IPS-20b (cell line): Measurements from ENCODE around the gene DPF1.
A peak's percentile ranks its signal among the peaks of the same experiment; 100 is the strongest.
"Not testable (repeated sequence)": the region's sequence is repeated elsewhere in the genome, so short reads cannot be mapped to it uniquely, and the experiment has no call there.

Source experiments
- H3K27ac ChIP-seq: one replicate; pipeline ENCODE4 v1.5.1; 2013; ENCODE audit warnings: low read length
- H3K27me3 ChIP-seq: 2 replicates; pipeline ENCODE4 v1.6.1; 2013; ENCODE audit warnings: mild to moderate bottlenecking, low read length, inconsistent platforms; ENCODE audit not compliant: insufficient read depth
- H3K36me3 ChIP-seq: 2 replicates; pipeline ENCODE4 v1.6.1; 2013; ENCODE audit warnings: low read depth, mild to moderate bottlenecking, inconsistent platforms, low read length, moderate library complexity; ENCODE audit not compliant: insufficient read depth
- H3K4me1 ChIP-seq: 2 replicates; pipeline ENCODE4 v1.6.1; 2013; ENCODE audit warnings: mild to moderate bottlenecking, control low read depth, inconsistent platforms, low read length, moderate library complexity; ENCODE audit not compliant: insufficient read depth
- H3K4me3 ChIP-seq: 2 replicates; pipeline ENCODE4 v1.5.1; 2013; ENCODE audit warnings: mild to moderate bottlenecking, low read length, inconsistent platforms
- H3K9ac ChIP-seq: 2 replicates; pipeline ENCODE4 v1.6.1; 2013; ENCODE audit warnings: low read depth, mild to moderate bottlenecking, inconsistent platforms, low read length, moderate library complexity
- H3K9me3 ChIP-seq: 2 replicates; pipeline ENCODE4 v1.6.1; 2013; ENCODE audit warnings: mild to moderate bottlenecking, low read depth, low read length, inconsistent platforms; ENCODE audit not compliant: insufficient read depth

The DPF1 gene

GRCh38 chr19:38248421-38248820 lies 24.4 kb upstream of the DPF1 start:
- peaks cover 10% of the 10 kb centered on the region; the same call in 1 of the 2 replicates for H3K27me3 ChIP-seq
- no peak overlapping the region for H3K4me3 ChIP-seq
- H3K27ac ChIP-seq: no peak overlapping the region
- H3K4me1 ChIP-seq: peaks cover 29% of the 10 kb centered on the region
- H3K36me3 ChIP-seq: no peaks in the 10 kb centered on the region
- no peaks in the 10 kb centered on the region for H3K9me3 ChIP-seq
- H3K9ac ChIP-seq: no peak overlapping the region

GRCh38 chr19:38247734-38248268 lies 23.8 kb upstream of the DPF1 start:
- Histone ChIP-seq H3K27ac (no peak overlapping the region), H3K27me3 (peaks cover 10% of the 10 kb centered on the region; the same call in 1 of the 2 replicates)

GRCh38 chr19:38247126-38247525 lies 23.1 kb upstream of the DPF1 start:
- peaks cover 18% of the 10 kb centered on the region for H3K4me1 ChIP-seq
- no peaks in the 10 kb centered on the region for H3K36me3 ChIP-seq
- H3K4me3 ChIP-seq: no peak overlapping the region
- peaks cover 10% of the 10 kb centered on the region; the same call in 1 of the 2 replicates for H3K27me3 ChIP-seq
- H3K9me3 ChIP-seq: no peaks in the 10 kb centered on the region
- H3K27ac ChIP-seq: no peak overlapping the region
- no peak overlapping the region for H3K9ac ChIP-seq

More at GRCh38 chr19:38247734-38248268, 23.8 kb upstream of the DPF1 start:
- H3K4me3 ChIP-seq: no peak overlapping the region
- no peaks in the 10 kb centered on the region for H3K9me3 ChIP-seq
- H3K36me3 ChIP-seq: no peaks in the 10 kb centered on the region
- peaks cover 24% of the 10 kb centered on the region for H3K4me1 ChIP-seq
- no peak overlapping the region for H3K9ac ChIP-seq

- Histone ChIP-seq H3K9ac (no peak overlapping the region), H3K36me3 (no peaks in the 10 kb centered on the region), H3K4me3 (no peak overlapping the region), H3K27ac (no peak overlapping the region), H3K27me3 (peaks cover 10% of the 10 kb centered on the region; the same call in 1 of the 2 replicates), H3K9me3 (no peaks in the 10 kb centered on the region), H3K4me1 (peaks cover 10% of the 10 kb centered on the region)
These were observed 21.9 kb upstream of the DPF1 start for GRCh38 chr19:38245826-38246498.

GRCh38 chr19:38243279-38243673 lies 19.3 kb upstream of the DPF1 start:
- H3K4me3 ChIP-seq: no peak overlapping the region
- H3K36me3 ChIP-seq: no peaks in the 10 kb centered on the region
- H3K27ac ChIP-seq: no peak overlapping the region
- H3K9me3 ChIP-seq: no peaks in the 10 kb centered on the region
- H3K4me1 ChIP-seq: peaks cover 4% of the 10 kb centered on the region; the same call in 1 of the 2 replicates
- no peak overlapping the region for H3K9ac ChIP-seq
- peaks cover 10% of the 10 kb centered on the region; the same call in 1 of the 2 replicates for H3K27me3 ChIP-seq

GRCh38 chr19:38239816-38240215 lies 15.8 kb upstream of the DPF1 start:
- Histone ChIP-seq H3K36me3 (no peaks in the 10 kb centered on the region), H3K9me3 (no peaks in the 10 kb centered on the region), H3K27me3 (peaks cover 9% of the 10 kb centered on the region; the same call in 1 of the 2 replicates), H3K4me1 (peaks cover 2% of the 10 kb centered on the region; the same call in 1 of the 2 replicates), H3K4me3 (no peak overlapping the region), H3K27ac (no peak overlapping the region), H3K9ac (no peak overlapping the region)

- Histone ChIP-seq H3K36me3 (no peaks in the 10 kb centered on the region), H3K27me3 (peaks cover 16% of the 10 kb centered on the region), H3K4me1 (no peaks in the 10 kb centered on the region), H3K9me3 (no peaks in the 10 kb centered on the region), H3K27ac (no peak overlapping the region), H3K4me3 (no peak overlapping the region), H3K9ac (no peak overlapping the region)
These were observed 10.6 kb upstream of the DPF1 start for GRCh38 chr19:38234615-38235014.

GRCh38 chr19:38233740-38234251 lies 9.8 kb upstream of the DPF1 start:
- no peak overlapping the region for H3K9ac ChIP-seq
- H3K27me3 ChIP-seq: peaks cover 16% of the 10 kb centered on the region
- H3K9me3 ChIP-seq: no peaks in the 10 kb centered on the region
- H3K4me1 ChIP-seq: no peaks in the 10 kb centered on the region
- no peak overlapping the region for H3K27ac ChIP-seq
- no peak overlapping the region for H3K4me3 ChIP-seq
- H3K36me3 ChIP-seq: no peaks in the 10 kb centered on the region

GRCh38 chr19:38231918-38232317 lies 7.9 kb upstream of the DPF1 start:
- no peak overlapping the region for H3K9ac ChIP-seq
- no peaks in the 10 kb centered on the region for H3K36me3 ChIP-seq
- H3K9me3 ChIP-seq: no peaks in the 10 kb centered on the region
- H3K27ac ChIP-seq: no peak overlapping the region
- no peak overlapping the region for H3K4me3 ChIP-seq
- H3K4me1 ChIP-seq: peaks cover 10% of the 10 kb centered on the region
- H3K27me3 ChIP-seq: peaks cover 26% of the 10 kb centered on the region

- H3K27ac ChIP-seq, H3K9ac ChIP-seq, H3K9me3 ChIP-seq, H3K36me3 ChIP-seq, H3K4me3 ChIP-seq: not testable (repeated sequence)
- peaks cover 16% of the 10 kb centered on the region for H3K4me1 ChIP-seq
- H3K27me3 ChIP-seq: peaks cover 26% of the 10 kb centered on the region
These were observed 6.6 kb upstream of the DPF1 start for GRCh38 chr19:38230506-38231133.

GRCh38 chr19:38229585-38230073 lies 5.6 kb upstream of the DPF1 start:
- Histone ChIP-seq H3K9me3 (no peaks in the 10 kb centered on the region), H3K27me3 (peaks cover 26% of the 10 kb centered on the region), H3K9ac (no peak overlapping the region), H3K27ac (no peak overlapping the region), H3K4me1 (peaks cover 16% of the 10 kb centered on the region), H3K36me3 (no peaks in the 10 kb centered on the region), H3K4me3 (peak overlapping the region; percentile 81; the same call in 1 of the 2 replicates)
